CD14-positive monocyte (primary cell): ENCODE results near the gene DENND6B. TPM values are rescaled to one million over a fixed set of nuclear protein-coding genes. Genes with fewer than 3 reads are reported as not detected.
A peak's percentile ranks its signal among the peaks of the same experiment; 100 is the strongest.

ENCODE experiments used
- DNase-seq, 3 donors: peaks; one replicate each; pipeline ENCODE4 v3.0.0-alpha.2; 2011 to 2022
- H2AFZ ChIP-seq: 2 replicates; pipeline ENCODE4 v1.6.0; 2012; ENCODE audit warnings: mild to moderate bottlenecking, low read depth, low read length, inconsistent platforms; ENCODE audit not compliant: insufficient read depth, poor library complexity, severe bottlenecking
- H3K27ac ChIP-seq, 2 donors: 1 replicate in 1 of 2; 2 replicates in 1 of 2; pipeline ENCODE4 v1.5.1; 2012 to 2013; ENCODE audit warnings: low read length in 2 of 2, control low read depth in 1 of 2, inconsistent platforms in 1 of 2, low read depth in 1 of 2, mild to moderate bottlenecking in 1 of 2
- H3K27me3 ChIP-seq, 2 donors: one replicate each; pipeline versions ENCODE4 v1.6.0 to v1.6.1; 2011 to 2013; ENCODE audit warnings: low read length in 2 of 2; ENCODE audit not compliant: control insufficient read depth in 2 of 2, insufficient read depth in 2 of 2
- H3K36me3 ChIP-seq, 2 donors: replicated peaks in 1 of 2; 1 replicate in 1 of 2; 2 replicates in 1 of 2; pipeline versions ENCODE4 v1.5.1 to v1.6.1; 2012 to 2013; ENCODE audit warnings: low read length in 2 of 2, control low read depth in 1 of 2, inconsistent platforms in 1 of 2, mild to moderate bottlenecking in 1 of 2; ENCODE audit not compliant: insufficient read depth in 2 of 2, control insufficient read depth in 1 of 2
- H3K4me1 ChIP-seq, 2 donors: 1 replicate in 1 of 2; 2 replicates in 1 of 2; pipeline versions ENCODE4 v1.5.1 to v1.6.1; 2012 to 2013; ENCODE audit warnings: low read length in 2 of 2, control low read depth in 1 of 2, inconsistent platforms in 1 of 2, mild to moderate bottlenecking in 1 of 2, moderate library complexity in 1 of 2; ENCODE audit not compliant: insufficient read depth in 2 of 2, control insufficient read depth in 1 of 2
- H3K4me2 ChIP-seq: replicated peaks from 2 replicates; pipeline ENCODE3; 2012; ENCODE audit warnings: low read length, moderate library complexity, mild to moderate bottlenecking; ENCODE audit not compliant: poor library complexity, severe bottlenecking; ENCODE audit errors: extremely low read depth
- H3K4me3 ChIP-seq, 3 experiments: fragments of 200-600 bp in 1 of 3; sonication (generic) in 1 of 3; replicated peaks in 1 of 3; 1 replicate in 2 of 3; 2 replicates in 1 of 3; pipeline ENCODE4 v1.5.1; 2011 to 2013; ENCODE audit warnings: low read length in 3 of 3, mild to moderate bottlenecking in 3 of 3, control low read depth in 2 of 3, low read depth in 2 of 3, inconsistent platforms in 1 of 3, moderate library complexity in 1 of 3
- H3K79me2 ChIP-seq: 2 replicates; pipeline ENCODE4 v1.6.0; 2012; ENCODE audit warnings: mild to moderate bottlenecking, control low read depth, inconsistent platforms, low read length, moderate library complexity; ENCODE audit not compliant: insufficient read depth
- H3K9ac ChIP-seq: 2 replicates; pipeline ENCODE4 v1.6.0; 2017; ENCODE audit warnings: low read length, mild to moderate bottlenecking; ENCODE audit not compliant: insufficient read depth, poor library complexity, severe bottlenecking
- H3K9me3 ChIP-seq, 2 donors: replicated peaks in 1 of 2; 1 replicate in 1 of 2; 2 replicates in 1 of 2; pipeline versions ENCODE4 v1.5.1 to v1.6.1; 2012 to 2013; ENCODE audit warnings: low read length in 2 of 2, control low read depth in 1 of 2; ENCODE audit not compliant: control insufficient read depth in 1 of 2, insufficient read depth in 1 of 2
- H4K20me1 ChIP-seq: 2 replicates; pipeline ENCODE4 v1.6.0; 2012; ENCODE audit warnings: mild to moderate bottlenecking, low read length, control low read depth, moderate library complexity; ENCODE audit not compliant: insufficient read depth
- H3K27ac Mint-ChIP-seq, 7 donors: one replicate each; pipeline ENCODE4 v1.8.0; 2020; ENCODE audit warnings: mild to moderate bottlenecking in 7 of 7, mixed read lengths in 7 of 7, moderate library complexity in 6 of 7, inconsistent platforms in 2 of 7
- H3K27me3 Mint-ChIP-seq, 3 donors: one replicate each; pipeline ENCODE4 v1.8.0; 2021 to 2022; ENCODE audit warnings: low read depth in 3 of 3, mild to moderate bottlenecking in 3 of 3, mixed read lengths in 3 of 3, moderate library complexity in 3 of 3, inconsistent platforms in 1 of 3
- H3K36me3 Mint-ChIP-seq, 2 donors: one replicate each; pipeline ENCODE4 v1.8.0; 2020; ENCODE audit warnings: mixed read lengths in 2 of 2, inconsistent platforms in 1 of 2, mild to moderate bottlenecking in 1 of 2
- H3K4me1 Mint-ChIP-seq: one replicate; pipeline ENCODE4 v1.8.0; 2020; ENCODE audit warnings: mild to moderate bottlenecking, mixed read lengths
- H3K4me3 Mint-ChIP-seq, 2 donors: one replicate each; pipeline ENCODE4 v1.8.0; 2020; ENCODE audit warnings: mild to moderate bottlenecking in 2 of 2, mixed read lengths in 2 of 2, moderate library complexity in 1 of 2
- H3K9me3 Mint-ChIP-seq, 7 donors: one replicate each; pipeline ENCODE4 v1.8.0; 2020 to 2022; ENCODE audit warnings: mixed read lengths in 7 of 7, mild to moderate bottlenecking in 6 of 7, moderate library complexity in 6 of 7, inconsistent platforms in 2 of 7
- WGBS: methylation state at CpG from one replicate; pipeline ENCODE4 v1.1.5; 2013; ENCODE audit warnings: missing lambda C conversion rate; ENCODE audit not compliant: insufficient coverage; 5-methylcytosine and 5-hydroxymethylcytosine counted together
- intact Hi-C, 2 donors: fragments of 100-400 bp; cut with micrococcal nuclease; formaldehyde crosslinking; loops; one replicate each; pipeline versions ENCODE4 v1.15.0 to v1.15.1; 2023
- polyA plus RNA-seq, 3 donors: library from polyadenylated mRNA; depleted of rRNA in 1 of 3; unstranded in 2 of 3; stranded (reverse) in 1 of 3; fragments of 300-500 nt in 2 of 3; fragments of >200 nt in 1 of 3; fragmentation: Illumina TruSeq in 2 of 3; gene quantifications; 1 replicate in 2 of 3; 2 replicates in 1 of 3; pipeline ENCODE4 v1.2.3, GENCODE V29; 2012 to 2021
- TF ChIP-seq, protein P1 (sequence below): fragments of 200-600 bp; IDR thresholded peaks from one replicate; pipeline ENCODE4 v1.8.0; 2022; ENCODE audit warnings: antibody characterized with exemption, mild to moderate bottlenecking

The DENND6B gene
- polyA plus RNA-seq, 3 donors: 1.7 to 10.6 (median 2.1) TPM

- H3K27ac ChIP-seq: peak overlapping the region; percentile 83 to 90
- Mint-ChIP-seq H3K27ac (peak overlapping the region; percentile 76 to 97 (median 94)), H3K4me3 (peak overlapping the region; percentile 69 to 82), H3K9me3 (peaks cover 0 to 2% (median 0%) of the 10 kb centered on the region in 7 donors), H3K27me3 (peaks cover 2% of the 10 kb centered on the region in 3 donors), H3K4me1 (peaks cover 40% of the 10 kb centered on the region), H3K36me3 (peaks cover 0 to 11% of the 10 kb centered on the region in 2 donors)
- H2AFZ ChIP-seq: no peak overlapping the region
- intact Hi-C loops: loop anchor here in 1 of 2 donors (2.0 to 10.0 kb wide), 2 partner anchors 19 to 343 kb away; partner anchors contain the start of genes DENND6B and PIM3
- no peaks in the 10 kb centered on the region for H3K9me3 ChIP-seq
- H3K4me3 ChIP-seq: peak overlapping the region in 2 of 3 experiments; percentile 37 to 70
- H3K36me3 ChIP-seq: peaks cover 0 to 10% of the 10 kb centered on the region in 2 donors
- H4K20me1 ChIP-seq: peaks cover 37% of the 10 kb centered on the region
- no peaks in the 10 kb centered on the region for H3K27me3 ChIP-seq
- peak overlapping the region; percentile 83 for H3K4me2 ChIP-seq
- H3K9ac ChIP-seq: peak overlapping the region; percentile 65
- 28% methylated on average over 11 of the region's 19 CpGs for WGBS
- H3K79me2 ChIP-seq: peaks cover 40% of the 10 kb centered on the region
- TF ChIP-seq, protein P1, sequence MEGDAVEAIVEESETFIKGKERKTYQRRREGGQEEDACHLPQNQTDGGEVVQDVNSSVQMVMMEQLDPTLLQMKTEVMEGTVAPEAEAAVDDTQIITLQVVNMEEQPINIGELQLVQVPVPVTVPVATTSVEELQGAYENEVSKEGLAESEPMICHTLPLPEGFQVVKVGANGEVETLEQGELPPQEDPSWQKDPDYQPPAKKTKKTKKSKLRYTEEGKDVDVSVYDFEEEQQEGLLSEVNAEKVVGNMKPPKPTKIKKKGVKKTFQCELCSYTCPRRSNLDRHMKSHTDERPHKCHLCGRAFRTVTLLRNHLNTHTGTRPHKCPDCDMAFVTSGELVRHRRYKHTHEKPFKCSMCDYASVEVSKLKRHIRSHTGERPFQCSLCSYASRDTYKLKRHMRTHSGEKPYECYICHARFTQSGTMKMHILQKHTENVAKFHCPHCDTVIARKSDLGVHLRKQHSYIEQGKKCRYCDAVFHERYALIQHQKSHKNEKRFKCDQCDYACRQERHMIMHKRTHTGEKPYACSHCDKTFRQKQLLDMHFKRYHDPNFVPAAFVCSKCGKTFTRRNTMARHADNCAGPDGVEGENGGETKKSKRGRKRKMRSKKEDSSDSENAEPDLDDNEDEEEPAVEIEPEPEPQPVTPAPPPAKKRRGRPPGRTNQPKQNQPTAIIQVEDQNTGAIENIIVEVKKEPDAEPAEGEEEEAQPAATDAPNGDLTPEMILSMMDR: no peak
- peaks cover 49 to 52% of the 10 kb centered on the region in 2 donors for H3K4me1 ChIP-seq
- peak in 1 of 3 donors; percentile 27 for DNase-seq
These were observed 18.8 kb downstream of the DENND6B start for GRCh38 chr22:50307890-50308596.

- Histone ChIP-seq H3K36me3 (peaks cover 0 to 10% of the 10 kb centered on the region in 2 donors), H2AFZ (no peak within 1 kb of the TSS), H3K27me3 (no peaks in the 10 kb centered on the region), H3K4me1 (peaks cover 57 to 62% of the 10 kb centered on the region in 2 donors), H3K79me2 (peaks cover 50% of the 10 kb centered on the region), H3K4me3 (peak within 1 kb of the TSS; percentile 90 to 100 (median 92)), H3K27ac (peak within 1 kb of the TSS; percentile 97 to 100), H4K20me1 (peaks cover 47% of the 10 kb centered on the region), H3K9ac (peak within 1 kb of the TSS; percentile 94), H3K9me3 (no peaks in the 10 kb centered on the region), H3K4me2 (peak within 1 kb of the TSS; percentile 93)
- peak within 1 kb of the TSS; percentile 95 to 100 (median 99) for H3K27ac Mint-ChIP-seq
- H3K36me3 Mint-ChIP-seq: peaks cover 0 to 20% of the 10 kb centered on the region in 2 donors
- H3K4me1 Mint-ChIP-seq: peaks cover 49% of the 10 kb centered on the region
- peaks cover 2% of the 10 kb centered on the region in 3 donors for H3K27me3 Mint-ChIP-seq
- TF ChIP-seq, protein P1: no peak
- DNase-seq: peak; percentile 63 to 71 (median 71)
- peaks cover 0 to 2% (median 0%) of the 10 kb centered on the region in 7 donors for H3K9me3 Mint-ChIP-seq
- under 1% methylated on average over 85 of the region's 105 CpGs for WGBS
- intact Hi-C loops: loop anchor here in 1 of 2 donors (10.0 kb wide), 1 partner anchor 342 kb away; the partner anchor contains the start of gene PIM3
- peak within 1 kb of the TSS; percentile 96 for H3K4me3 Mint-ChIP-seq
These were observed 19.8 kb downstream of the DENND6B start, which contains the start of gene PLXNB2 for GRCh38 chr22:50306753-50307749. Gene PLXNB2 (minus strand): TSS chr22:50307646. CDS start chr22:50290584, 17,062 bp downstream.
